GM12878 (cell line): ENCODE measurements around the gene GTF2F2. TPM values are rescaled to one million over a fixed set of nuclear protein-coding genes. Genes with fewer than 3 reads are reported as not detected.

Experiments
- ATAC-seq: fragments of 200-7000 bp; cut with Tn5 transposase; 3 replicates; pipeline ENCODE4 v1.9.1; 2020; ENCODE audit warnings: mild to moderate bottlenecking, moderate library complexity
- BruUV-seq: library from RNA; stranded (reverse); fragments of 400-500 nt; replicated peaks from 2 replicates; lab custom pipeline; 2021; lab: Mats Ljungman, UMichigan
- CTCF ChIA-PET: fragments of 300-600 bp; sonication (Branson Sonifier 250); formaldehyde crosslinking; extraction: SDS; loops from one replicate; lab custom pipeline; 2021; ENCODE audit warnings: inconsistent platforms; lab: Yijun Ruan, JAX
- POLR2A ChIA-PET: fragments of 350-600 bp; formaldehyde crosslinking; extraction: SDS; loops from one replicate; lab custom pipeline; 2021; ENCODE audit warnings: inconsistent platforms; lab: Charles Lee
- RAD21 ChIA-PET: fragments of 300-600 bp; sonication (Branson Sonifier 250); formaldehyde crosslinking; loops from one replicate; lab custom pipeline; 2023; ENCODE audit warnings: antibody characterized with exemption; ENCODE audit not compliant: unreplicated experiment; lab: Charles Lee
- SMC1A ChIA-PET: fragments of 300-600 bp; sonication (Branson Sonifier 250); formaldehyde crosslinking; loops from one replicate; lab custom pipeline; 2023; ENCODE audit not compliant: unreplicated experiment, uncharacterized antibody; lab: Charles Lee
- DNase-seq: peaks from one replicate; pipeline ENCODE4 v3.0.0-alpha.2; 2011; ENCODE audit warnings: low read depth, low spot score
- FAIRE-seq: peaks from 3 replicates; lab custom pipeline; 2011; peaks lifted over from hg19 to GRCh38; lab: Jason Lieb, UNC
- H2AFZ ChIP-seq: 2 replicates; pipeline ENCODE4 v1.6.0; 2011; ENCODE audit warnings: low read depth, low read length, control low read depth; ENCODE audit not compliant: control insufficient read depth
- H3K27ac ChIP-seq: 2 replicates; pipeline ENCODE4 v1.5.1; 2011; ENCODE audit warnings: control low read depth; ENCODE audit not compliant: control insufficient read depth, insufficient read depth
- H3K27me3 ChIP-seq, 2 experiments: replicated peaks in 1 of 2; 2 replicates each; pipeline versions ENCODE4 v1.6.0 to v1.6.1; 2011; ENCODE audit warnings: low read length in 1 of 2; ENCODE audit not compliant: control insufficient read depth in 2 of 2, insufficient read depth in 2 of 2
- H3K36me3 ChIP-seq, 2 experiments: 2 replicates each; pipeline ENCODE4 v1.5.1; 2011; ENCODE audit warnings: low read length in 1 of 2; ENCODE audit not compliant: control insufficient read depth in 2 of 2, insufficient read depth in 2 of 2
- H3K4me1 ChIP-seq: 2 replicates; pipeline ENCODE4 v1.6.1; 2011; ENCODE audit warnings: mild to moderate bottlenecking, low read length, moderate library complexity, mixed read lengths; ENCODE audit not compliant: control insufficient read depth, insufficient read depth
- H3K4me2 ChIP-seq: 2 replicates; pipeline ENCODE4 v1.6.0; 2011; ENCODE audit warnings: control low read depth; ENCODE audit not compliant: control insufficient read depth, insufficient read depth
- H3K4me3 ChIP-seq: fragments of 200-600 bp; sonication (generic); 2 replicates; pipeline ENCODE4 v1.5.1; 2016
- H3K79me2 ChIP-seq: 2 replicates; pipeline ENCODE4 v1.6.0; 2011; ENCODE audit warnings: low read length; ENCODE audit not compliant: control insufficient read depth, insufficient read depth
- H3K9ac ChIP-seq: 2 replicates; pipeline ENCODE4 v1.8.0; 2011; ENCODE audit warnings: low read length, control low read depth, mixed read lengths; ENCODE audit not compliant: control insufficient read depth, insufficient read depth
- H3K9me3 ChIP-seq: replicated peaks from 3 replicates; pipeline ENCODE4 v1.5.1; 2011; ENCODE audit warnings: mild to moderate bottlenecking, low read length; ENCODE audit not compliant: control insufficient read depth, insufficient read depth
- H4K20me1 ChIP-seq: 2 replicates; pipeline ENCODE4 v1.6.0; 2011; ENCODE audit not compliant: control insufficient read depth, insufficient read depth
- BRCA1 ChIP-seq: IDR thresholded peaks from 2 replicates; pipeline ENCODE4 v1.6.1; 2011; ENCODE audit warnings: low read depth, low read length, improper control_type of control experiment
- CBX5 ChIP-seq: sonication (generic); IDR thresholded peaks from 2 replicates; pipeline ENCODE4 v1.6.1; 2016; ENCODE audit warnings: low read depth, moderate library complexity, mild to moderate bottlenecking, inconsistent platforms
- CTCF ChIP-seq, 3 experiments: IDR thresholded peaks in 2 of 3; conservative IDR thresholded peaks in 1 of 3; 2 replicates each; pipeline ENCODE4 v1.5.1; 2011; ENCODE audit warnings: low read depth in 3 of 3, low read length in 3 of 3, mild to moderate bottlenecking in 3 of 3, control low read depth in 2 of 3, moderate library complexity in 2 of 3, inconsistent platforms in 1 of 3, mixed read lengths in 1 of 3; ENCODE audit not compliant: control insufficient read depth in 2 of 3, insufficient read depth in 1 of 3; ENCODE audit errors: extremely low read depth in 1 of 3
- EP300 ChIP-seq, 2 experiments: fragments of 150-350 bp in 1 of 2; IDR thresholded peaks; 2 replicates each; pipeline ENCODE4 v1.6.1; 2011 to 2012; ENCODE audit warnings: low read depth in 2 of 2, low read length in 2 of 2, borderline replicate concordance in 1 of 2, improper control_type of control experiment in 1 of 2, inconsistent platforms in 1 of 2; ENCODE audit not compliant: control insufficient read depth in 1 of 2
- FOXM1 ChIP-seq: IDR thresholded peaks from 2 replicates; pipeline ENCODE4 v1.6.1; 2012; ENCODE audit warnings: low read depth, mild to moderate bottlenecking, inconsistent platforms, low read length, moderate library complexity
- HDAC2 ChIP-seq: fragments of 200-600 bp; sonication (generic); IDR thresholded peaks from 2 replicates; pipeline ENCODE4 v1.6.1; 2017
- MAX ChIP-seq: IDR thresholded peaks from 2 replicates; pipeline ENCODE4 v1.6.1; 2012; ENCODE audit warnings: low read depth, low read length, improper control_type of control experiment
- NBN ChIP-seq: fragments of 450-650 bp; IDR thresholded peaks from 2 replicates; pipeline ENCODE4 v1.6.1; 2016
- PAX8 ChIP-seq: fragments of 450-650 bp; IDR thresholded peaks from 2 replicates; pipeline ENCODE4 v1.6.1; 2017; ENCODE audit warnings: mild to moderate bottlenecking, moderate library complexity
- REST ChIP-seq: IDR thresholded peaks from 2 replicates; pipeline ENCODE4 v1.6.1; 2012; ENCODE audit warnings: mild to moderate bottlenecking, low read depth, low read length
- SIX5 ChIP-seq: IDR thresholded peaks from 2 replicates; pipeline ENCODE4 v1.6.1; 2011; ENCODE audit warnings: mild to moderate bottlenecking, low read depth, low read length, moderate library complexity; ENCODE audit not compliant: severe bottlenecking
- SREBF1 ChIP-seq: IDR thresholded peaks from 2 replicates; pipeline ENCODE4 v1.6.1; 2012; ENCODE audit warnings: mild to moderate bottlenecking, low read length
- STAT1 ChIP-seq: fragments of 450-650 bp; conservative IDR thresholded peaks from 2 replicates; pipeline ENCODE4 v1.6.1; 2014; ENCODE audit warnings: antibody characterized with exemption, mild to moderate bottlenecking
- WGBS: methylation state at CpG from one replicate; pipeline ENCODE4 v1.1.6; 2016; ENCODE audit warnings: low lambda C conversion rate; ENCODE audit not compliant: insufficient replicate concordance, insufficient coverage; ENCODE audit errors: missing lambda C conversion rate; 5-methylcytosine and 5-hydroxymethylcytosine counted together
- in situ Hi-C: fragments of 300-500 bp; cut with MboI; formaldehyde crosslinking; loops from 9 replicates; pipeline ENCODE4 v1.14.3; 2018; ENCODE audit warnings: mixed read lengths
- intact Hi-C: fragments of 100-400 bp; cut with micrococcal nuclease; formaldehyde crosslinking; loops from one replicate; pipeline ENCODE4 v1.14.2; 2022; ENCODE audit not compliant: unreplicated experiment
- polyA plus RNA-seq, 11 experiments: library from polyadenylated mRNA; depleted of rRNA in 4 of 11; unstranded in 6 of 11; stranded (reverse) in 5 of 11; fragments of >200 nt; fragmentation: Nextera tagmentation in 4 of 11; fragmentation: Illumina TruSeq in 1 of 11; extraction: Ambion mirVana in 4 of 11; extraction: Trizol in 1 of 11; gene quantifications; 1 replicate in 1 of 11; 2 replicates in 10 of 11; pipeline versions ENCODE4 v1.2.1 to v1.2.3, GENCODE V29; 2011 to 2016; ENCODE audit warnings: inconsistent platforms in 2 of 11, missing spikeins in 2 of 11, low read depth in 1 of 11
- total RNA-seq, 4 experiments: library from RNA; depleted of rRNA in 3 of 4; stranded (reverse); fragments of >200 nt in 3 of 4; fragmentation: Illumina TruSeq in 1 of 4; extraction: Trizol in 1 of 4; gene quantifications; 2 replicates each; pipeline versions ENCODE4 v1.2.1 to v1.2.3, GENCODE V29; 2013 to 2021

Gene GTF2F2
- total and polyA plus RNA-seq, 10 of the 15 experiments (the other 5 are each of a cell fraction or from before 2014, with no cell fraction given), result 14.5 to 30.8 (median 22.6) TPM

GRCh38 chr13:45191874-45192273 lies 71.6 kb downstream of the GTF2F2 start (continued):
- TF ChIP-seq CTCF (IDR thresholded peaks at IDR 0.05 in 2 of 3, conservative IDR thresholded peaks at IDR 0.05 in 1 of 3; ENCODE audit: control insufficient read depth in 2 of 3, extremely low read depth in 1 of 3, insufficient read depth in 1 of 3, low read depth in 3 of 3, low read length in 3 of 3), result no peak
- no peak for TF ChIP-seq HDAC2
- TF ChIP-seq PAX8, result no peak
- no peak for TF ChIP-seq BRCA1
- TF ChIP-seq CBX5, result no peak

GRCh38 chr13:45194081-45194939 lies 74.0 kb downstream of the GTF2F2 start:
- Histone ChIP-seq H3K9ac (no peak overlapping the region), H3K4me1 (peaks cover 5% of the 10 kb centered on the region; the same call in 1 of the 2 replicates), H3K4me2 (no peak overlapping the region), H3K9me3 (no peaks in the 10 kb centered on the region), H2AFZ (no peak overlapping the region), H3K27ac (no peak overlapping the region), H3K79me2 (no peaks in the 10 kb centered on the region), H3K27me3 (no peaks in the 10 kb centered on the region), H3K4me3 (no peak overlapping the region), H4K20me1 (no peaks in the 10 kb centered on the region), H3K36me3 (0 out of 4 replicates have a peak, but pooled peaks cover 0 to 3% of the 10 kb centered on the region in 2 experiments)
- WGBS, result 98% methylated on average over 15 of the region's 15 CpGs
- CTCF ChIA-PET, result interaction anchor here (1.3 to 1.8 kb wide), 2 partner anchors 10 to 13 kb away, joined by 4 read pairs; no protein-coding TSS in a partner anchor
- ATAC-seq, result no peak
- FAIRE-seq, result no peak
- intact Hi-C loops, result no loop called here
- no peak for DNase-seq
- no TSS peak for BruUV-seq
- in situ Hi-C loops, result no loop called here
- RAD21 ChIA-PET, result interaction anchor here (1.0 kb wide), 1 partner anchor 86 kb away, joined by 3 read pairs; no protein-coding TSS in a partner anchor
- POLR2A ChIA-PET, result no interaction called here
- SMC1A ChIA-PET, result interaction anchor here (0.8 to 3.0 kb wide), 2 partner anchors 11 to 23 kb away, joined by 3 to 22 read pairs; no protein-coding TSS in a partner anchor
- TF ChIP-seq STAT1 (no peak), SREBF1 (no peak), EP300 (IDR thresholded peaks at IDR 0.05; ENCODE audit: borderline replicate concordance in 1 of 2, control insufficient read depth in 1 of 2, low read depth in 2 of 2, low read length in 2 of 2) (no peak), NBN (no peak), REST (no peak), FOXM1 (no peak), SIX5 (no peak), MAX (no peak)
